GM19238 (cell line): ENCODE results near the gene ACADL.

Experiments
- DNase-seq: peaks from one replicate; pipeline ENCODE4 v3.0.0; 2011; ENCODE audit warnings: low spot score; ENCODE audit not compliant: insufficient read length

Gene ACADL

DNA sequence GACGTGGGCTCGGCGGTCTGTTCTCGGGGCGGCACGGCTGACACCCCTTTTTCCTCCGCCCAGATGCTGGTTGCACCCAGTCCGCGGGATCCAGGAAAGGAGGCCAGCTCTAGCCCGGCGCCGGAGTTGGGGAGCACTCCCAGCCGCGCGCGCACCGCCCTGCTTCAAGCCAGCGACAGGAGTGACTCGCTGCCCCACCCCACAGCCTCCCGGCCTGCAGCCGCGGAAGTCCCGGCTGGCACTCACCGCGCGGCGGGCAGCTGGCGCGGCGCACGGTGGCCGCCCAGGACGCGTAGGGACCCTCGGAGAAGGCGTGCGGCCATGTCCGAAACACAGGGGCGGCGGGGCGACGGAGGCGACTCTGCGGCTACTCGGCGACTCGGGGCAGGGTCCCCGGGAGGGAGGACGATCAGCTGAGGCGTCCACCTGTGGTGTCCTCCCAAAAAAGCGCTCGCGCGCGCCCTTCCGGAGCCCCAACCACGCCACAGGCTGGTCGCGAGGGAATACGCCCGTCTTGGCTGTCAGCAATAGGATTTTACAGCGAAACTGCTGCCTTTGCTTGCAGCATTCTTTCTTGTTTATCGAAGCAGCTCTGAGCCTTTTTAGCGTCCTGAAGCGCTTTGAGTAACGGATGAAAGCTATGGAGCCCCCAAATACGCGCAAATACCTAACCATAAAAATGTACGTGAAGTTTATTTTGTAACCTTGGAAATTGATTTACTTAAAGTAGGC is at the start of gene ACADL:
TSS of gene ACADL (minus strand) at position 507 of the 732 bp plus-strand sequence. CDS start at position 323, 184 bp downstream.
- no peak for DNase-seq

DNA sequence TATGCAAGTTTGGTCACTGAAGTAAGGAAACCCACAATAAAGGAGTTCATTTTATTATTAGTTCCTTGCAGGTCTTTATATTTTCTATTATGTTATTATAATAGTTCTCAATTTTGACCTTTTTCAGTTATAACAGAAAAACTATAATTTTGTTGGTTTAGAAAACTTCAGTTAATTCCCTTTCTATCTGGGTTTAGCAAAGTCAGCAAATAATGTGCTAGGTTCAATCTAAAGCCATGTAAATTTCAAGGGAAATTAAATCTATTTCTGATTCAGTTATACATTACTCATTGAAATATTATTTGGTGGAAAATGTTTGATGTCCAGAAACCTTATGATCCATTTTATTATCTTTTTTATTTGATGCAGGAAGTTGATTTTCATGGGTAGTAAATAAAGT is 46.1 kb upstream of the ACADL start:
- DNase-seq, result no peak

DNA sequence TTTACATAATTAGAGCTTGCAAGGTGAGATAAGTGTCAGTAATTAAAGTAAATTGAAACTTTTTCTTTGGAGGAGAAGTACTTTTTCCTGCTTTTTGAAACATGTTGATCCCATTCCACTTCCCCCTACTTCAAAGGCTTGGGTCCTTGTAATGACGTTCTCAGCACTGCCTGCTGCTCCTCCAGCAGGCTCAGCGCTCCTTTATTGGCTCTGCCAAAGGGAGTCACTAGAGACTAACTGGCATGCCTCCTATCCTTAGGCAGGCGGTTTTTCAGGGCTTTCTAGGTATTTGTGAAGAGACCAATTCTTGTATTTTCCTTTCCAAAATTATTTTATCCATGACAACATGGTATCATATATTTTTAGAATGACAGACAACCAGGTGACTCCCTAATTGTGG is 43.9 kb upstream of the ACADL start:
- no peak for DNase-seq

DNA sequence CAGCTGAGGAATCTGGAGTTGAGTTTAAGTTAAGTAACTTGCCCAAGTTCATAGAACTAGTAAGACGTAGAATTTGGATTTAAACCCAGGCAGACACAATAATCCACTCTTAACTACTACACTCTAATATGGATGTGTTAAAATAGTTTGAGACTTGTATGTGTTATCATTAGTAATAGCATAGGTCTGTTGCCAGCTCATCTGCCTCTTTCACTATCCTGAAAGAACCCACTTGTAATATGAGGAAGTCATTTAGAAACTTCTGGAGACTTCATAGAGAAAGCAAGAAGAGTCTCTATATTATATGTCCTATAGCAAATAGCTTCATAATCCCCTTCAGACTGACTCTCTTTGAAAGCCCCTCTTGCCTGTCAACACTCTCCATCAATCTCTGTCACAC is 43.0 kb upstream of the ACADL start:
- DNase-seq, result no peak

DNA sequence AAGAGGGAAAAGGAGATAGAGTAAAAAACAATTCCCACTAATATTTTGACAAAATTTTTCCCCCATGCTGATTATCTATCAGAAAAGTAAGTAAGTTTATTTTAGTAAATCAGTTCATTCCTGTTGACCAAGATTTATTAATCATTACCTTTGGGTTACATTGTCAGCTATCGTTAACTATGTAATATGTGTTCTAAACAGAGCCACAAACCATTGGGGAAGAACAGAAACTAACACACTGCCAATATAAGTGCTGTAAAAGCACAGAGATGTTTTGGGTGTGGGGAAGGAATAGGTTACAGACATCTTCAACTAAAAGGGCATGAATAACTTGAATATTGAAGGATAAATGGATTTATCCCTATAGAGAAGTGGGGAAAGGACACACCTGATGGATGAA is 42.5 kb upstream of the ACADL start:
- DNase-seq, result no peak

DNA sequence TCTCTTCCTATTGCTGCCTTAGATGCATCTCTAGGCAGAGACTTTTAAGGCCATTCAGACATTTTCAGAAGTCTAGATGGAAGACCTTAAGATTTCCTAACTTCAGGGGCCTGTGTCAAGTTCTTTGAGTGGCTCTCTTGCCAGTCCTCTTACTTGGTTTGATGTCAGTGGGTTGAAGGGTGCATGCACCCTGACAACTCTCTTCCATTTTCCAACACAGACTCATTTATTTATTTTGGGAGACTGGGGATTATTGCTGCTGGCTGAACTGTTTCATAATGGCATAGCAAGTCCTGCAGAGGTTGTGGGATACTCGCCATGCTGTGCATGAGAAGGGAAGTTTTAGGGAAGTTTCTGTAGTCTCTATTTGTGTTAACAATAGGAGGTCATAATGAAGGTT is 39.0 kb upstream of the ACADL start:
- no peak for DNase-seq

DNA sequence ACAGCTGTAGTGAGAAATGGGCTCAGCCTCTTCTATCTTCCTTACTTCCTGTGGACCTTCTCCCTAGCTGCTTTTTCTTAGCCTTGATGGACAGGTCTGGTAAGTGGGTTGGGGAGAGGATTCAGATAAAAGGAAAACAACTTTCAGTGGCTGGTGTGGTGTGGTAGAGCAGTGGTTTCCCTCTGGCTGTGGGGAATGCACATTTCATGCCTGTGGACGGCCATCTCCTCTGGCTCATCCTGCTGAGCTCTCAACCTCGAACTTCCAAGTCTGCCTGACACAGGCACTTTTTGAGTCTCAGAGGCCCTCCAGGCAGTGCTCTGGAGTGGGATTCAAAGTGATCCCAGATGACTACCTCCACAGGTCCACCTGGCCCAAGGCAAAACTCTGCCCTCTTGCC is 38.6 kb upstream of the ACADL start:
- DNase-seq, result no peak

DNA sequence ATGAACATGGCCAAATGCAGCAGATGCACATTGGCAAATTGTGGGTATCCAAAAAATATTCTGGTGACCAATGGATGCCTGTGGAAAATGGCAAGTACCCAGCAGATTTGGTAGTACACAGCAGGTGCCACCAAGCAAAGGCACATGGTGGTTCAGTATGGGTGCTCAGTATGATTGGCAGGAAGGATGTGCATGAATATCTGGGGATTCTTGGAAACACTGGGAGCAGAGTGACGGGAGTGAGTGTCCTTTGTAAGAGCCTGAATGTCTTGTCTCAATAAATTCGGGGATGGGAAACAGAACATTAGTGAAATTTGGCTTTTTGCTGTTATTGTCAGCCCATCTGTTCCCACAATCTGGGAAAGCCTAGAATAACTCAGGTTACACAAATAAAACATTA is 36.8 kb upstream of the ACADL start:
- no peak for DNase-seq

DNA sequence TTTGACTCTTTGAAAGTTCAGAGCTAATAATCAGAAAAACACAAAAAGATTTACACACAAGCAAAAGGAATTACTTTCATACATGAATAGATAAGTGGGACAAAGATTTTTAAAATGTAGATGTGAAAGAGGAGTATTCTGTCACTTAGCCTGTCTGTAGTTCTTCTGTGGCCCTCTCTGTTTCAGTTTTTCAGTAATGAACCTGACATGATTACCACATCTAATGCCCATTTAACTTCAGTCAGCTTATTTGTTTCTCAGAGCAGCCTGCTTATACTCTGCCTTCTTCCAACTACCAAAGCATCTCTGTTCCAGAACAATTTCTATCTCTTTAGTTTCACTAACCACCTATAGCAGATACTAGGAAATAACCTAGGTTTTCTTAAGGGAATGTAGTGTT is 34.4 kb upstream of the ACADL start:
- no peak for DNase-seq

DNA sequence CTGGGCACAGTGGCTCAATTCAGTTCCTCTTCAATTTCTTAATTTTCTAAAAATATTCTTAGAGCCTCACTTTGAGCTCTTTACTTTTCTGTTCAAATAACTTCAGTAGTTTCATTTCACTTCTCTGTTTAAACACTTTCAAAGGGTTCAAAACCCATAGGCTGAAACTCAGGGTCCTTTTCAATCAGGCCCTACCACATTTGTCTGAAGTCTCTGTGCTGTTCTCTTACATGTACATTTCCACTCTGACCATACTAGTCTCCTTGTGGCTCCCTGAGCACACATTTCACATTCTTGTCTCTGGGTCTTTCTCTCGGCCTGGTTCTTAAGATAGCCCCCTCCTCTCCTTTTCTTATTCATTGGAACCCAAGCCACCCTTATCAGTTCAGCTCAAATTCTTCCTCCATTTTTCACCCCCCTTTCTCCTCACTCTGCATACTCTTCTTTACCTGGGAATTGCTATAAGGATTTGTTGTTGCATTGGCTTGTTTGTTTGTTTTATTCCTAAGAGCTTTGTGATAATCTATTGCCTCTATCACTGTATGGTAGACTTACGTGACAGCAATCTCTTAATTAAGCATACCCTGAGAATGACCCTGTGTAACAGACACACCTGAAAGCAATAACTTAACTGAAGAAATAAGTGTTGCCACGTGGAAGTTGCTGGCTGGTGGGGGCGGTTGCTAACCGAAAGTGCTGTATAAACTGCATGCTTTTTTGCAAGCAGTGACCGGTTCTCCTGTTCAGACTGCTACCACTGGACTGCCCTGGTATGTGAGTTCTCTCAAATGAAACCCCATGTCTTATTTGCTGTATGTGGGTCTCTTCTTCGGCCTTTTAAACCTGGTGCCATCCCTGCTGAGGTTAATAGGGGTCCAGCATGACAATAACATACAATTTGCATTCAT is 27.7 kb upstream of the ACADL start:
- DNase-seq, result no peak

DNA sequence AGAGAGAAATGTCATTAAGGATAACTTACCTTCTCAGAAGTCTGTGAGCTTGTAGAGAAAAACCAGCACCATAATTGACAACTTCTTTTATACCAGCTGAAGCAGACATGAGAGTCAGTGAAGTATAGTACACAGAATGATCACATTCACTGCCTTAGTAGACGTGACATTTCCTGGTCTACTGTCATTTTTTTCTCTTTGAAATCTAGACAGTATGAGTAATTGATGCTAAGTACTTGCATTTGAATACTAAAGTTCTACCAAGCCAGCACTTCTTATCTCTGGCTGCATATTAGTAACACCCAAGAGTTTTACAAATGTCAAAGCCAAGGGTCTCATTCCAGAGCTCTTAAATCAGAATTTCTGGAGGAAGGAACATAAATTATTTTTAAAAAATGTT is 25.4 kb upstream of the ACADL start:
- DNase-seq, result no peak

DNA sequence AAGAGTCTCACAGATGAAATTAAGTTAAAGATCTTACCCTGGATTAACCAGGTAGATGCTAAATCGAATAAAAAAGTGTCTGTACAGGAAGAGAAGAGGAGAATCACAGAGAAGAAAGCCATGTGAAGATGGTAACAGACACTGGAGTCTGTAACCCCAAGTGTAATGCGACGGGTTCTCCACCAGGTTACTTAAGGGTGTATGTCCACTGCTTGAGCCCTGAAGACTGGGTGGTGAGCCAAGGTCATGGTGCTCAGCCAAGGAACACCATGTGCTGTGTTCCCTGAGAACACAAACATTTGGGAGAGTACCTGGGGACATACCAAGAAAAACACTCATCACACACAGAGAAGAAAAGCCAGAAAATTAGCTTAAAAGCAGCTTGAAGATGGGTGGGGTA is 8.2 kb upstream of the ACADL start:
- no peak for DNase-seq

DNA sequence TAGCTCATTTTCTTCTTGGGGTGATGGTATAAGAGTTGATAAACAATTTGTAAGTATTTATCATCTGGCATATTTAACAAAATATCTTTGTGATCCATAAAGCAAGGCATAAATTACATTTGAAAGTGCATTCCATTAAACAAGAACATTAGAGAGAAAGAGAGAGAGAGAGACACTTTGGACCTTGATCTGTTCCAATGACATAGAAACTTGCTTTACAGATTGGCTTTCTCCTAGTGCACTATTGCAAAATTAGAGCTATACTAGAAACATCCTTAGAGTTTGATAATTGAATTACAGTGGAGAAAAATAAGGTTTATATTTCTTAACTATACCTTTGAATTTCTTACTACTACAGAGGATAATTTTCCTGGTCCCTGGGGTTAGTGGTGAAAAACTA is 5.7 kb upstream of the ACADL start:
- no peak for DNase-seq

DNA sequence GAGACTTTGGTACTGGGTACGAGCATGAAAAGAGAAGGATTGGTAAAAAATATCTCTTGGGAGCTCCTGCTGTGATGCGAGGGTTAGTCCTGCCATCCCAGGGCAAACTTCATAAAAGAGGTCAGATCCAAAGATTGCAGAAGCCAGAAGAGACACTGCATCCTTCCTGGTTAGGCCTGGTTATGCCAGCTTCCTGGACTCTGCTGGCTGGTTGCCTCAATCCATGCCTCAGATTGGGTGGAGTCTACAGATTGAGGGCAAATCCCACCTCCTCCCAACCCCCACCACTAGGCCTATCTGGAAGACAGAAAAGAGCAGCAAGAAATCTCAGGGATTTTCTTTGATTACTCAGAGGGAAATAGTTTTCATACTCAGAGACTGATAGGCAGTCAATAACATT is 5.3 kb upstream of the ACADL start:
- no peak for DNase-seq

DNA sequence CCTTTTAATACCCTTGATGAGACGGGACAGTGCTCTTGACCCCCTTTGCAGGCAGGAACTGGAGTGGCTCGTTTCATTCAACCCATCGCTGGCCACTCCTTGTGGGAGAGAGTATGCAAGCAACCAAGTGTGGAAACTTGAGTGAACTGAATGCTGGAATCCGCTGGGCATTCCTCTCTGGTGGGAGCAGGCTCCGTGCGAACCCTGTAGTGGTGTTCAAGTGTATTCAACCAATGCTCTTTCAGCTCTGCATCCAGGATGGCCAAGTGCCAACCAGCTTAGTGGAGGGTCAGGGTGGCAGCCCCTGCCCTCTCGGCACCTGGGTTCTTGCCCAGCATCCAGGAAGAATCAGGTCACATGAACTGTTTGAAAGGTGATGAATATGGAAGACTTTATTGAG is 3.3 kb upstream of the ACADL start:
- no peak for DNase-seq

DNA sequence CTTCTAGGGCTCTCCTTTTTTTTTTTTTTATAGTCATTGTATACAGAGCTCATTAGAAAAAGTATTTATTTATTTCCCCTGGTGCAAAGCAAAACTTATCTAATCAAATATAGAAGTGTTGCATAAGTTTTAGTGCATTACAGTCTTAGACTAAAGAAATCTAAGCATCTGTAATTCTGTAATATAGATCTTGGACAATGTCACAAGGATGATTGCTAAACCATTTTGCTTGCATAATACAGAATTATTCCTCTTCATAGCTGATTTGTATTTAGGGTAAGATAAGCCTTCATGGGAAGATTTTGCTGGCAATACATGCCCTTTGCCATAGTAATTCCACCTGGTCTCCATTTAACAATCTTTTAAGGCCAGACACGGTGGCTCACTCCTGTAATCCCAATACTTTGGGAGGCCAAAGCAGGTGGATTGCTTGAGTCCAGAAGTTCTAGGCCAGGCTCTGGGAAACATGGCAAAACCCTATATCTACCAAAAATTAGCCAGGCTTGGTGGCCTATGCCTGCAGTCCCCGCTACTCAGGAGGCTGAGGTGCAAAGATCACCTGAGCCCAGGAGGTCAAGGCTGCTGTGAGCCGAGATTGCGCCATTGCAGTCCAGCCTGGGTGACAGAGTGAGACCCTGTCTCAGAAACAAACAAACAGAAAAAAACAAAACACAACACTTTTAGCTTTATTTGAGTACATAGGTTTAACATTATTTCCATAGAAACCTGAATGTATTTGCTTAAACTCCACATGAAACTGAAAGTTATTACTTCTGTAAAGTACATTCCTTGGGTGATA is 2.2 kb upstream of the ACADL start:
- DNase-seq, result no peak

DNA sequence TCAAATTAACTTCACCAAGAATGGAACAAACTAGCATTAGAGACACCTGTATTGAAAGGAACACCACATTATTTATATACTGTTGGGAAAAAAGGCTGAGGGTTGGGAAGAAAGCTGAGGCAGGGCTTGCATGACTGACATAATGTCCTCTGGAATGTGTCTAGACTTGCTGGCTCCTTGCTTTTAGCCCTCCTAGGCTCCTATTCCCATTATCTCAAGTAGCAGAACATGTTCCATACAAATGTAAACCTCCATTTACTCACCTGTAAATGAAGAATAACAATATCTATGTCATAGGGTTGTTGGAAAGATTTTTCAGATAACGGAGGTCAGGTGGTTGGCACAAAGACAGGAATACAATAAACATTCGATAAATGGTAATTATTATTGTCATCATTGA is 976 bp upstream of the ACADL start:
- no peak for DNase-seq

DNA sequence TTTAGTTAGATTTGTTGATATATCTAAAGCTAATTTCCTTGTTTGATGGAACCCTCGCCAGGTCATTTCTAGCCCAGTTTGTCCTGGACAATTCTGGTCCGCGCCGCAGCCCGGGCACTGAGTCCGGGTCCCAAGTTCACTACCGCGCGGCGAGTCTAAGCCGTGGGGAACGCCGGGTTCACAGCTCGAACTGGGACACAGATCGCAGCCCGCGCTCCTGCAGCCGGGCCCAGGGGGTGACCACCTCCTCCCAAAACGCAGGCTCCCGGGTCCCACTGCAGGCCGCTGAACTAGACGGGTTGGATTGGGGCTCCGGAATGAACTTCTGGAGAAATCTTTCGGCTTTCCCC is 681 bp downstream of the ACADL start:
- DNase-seq, result no peak

DNA sequence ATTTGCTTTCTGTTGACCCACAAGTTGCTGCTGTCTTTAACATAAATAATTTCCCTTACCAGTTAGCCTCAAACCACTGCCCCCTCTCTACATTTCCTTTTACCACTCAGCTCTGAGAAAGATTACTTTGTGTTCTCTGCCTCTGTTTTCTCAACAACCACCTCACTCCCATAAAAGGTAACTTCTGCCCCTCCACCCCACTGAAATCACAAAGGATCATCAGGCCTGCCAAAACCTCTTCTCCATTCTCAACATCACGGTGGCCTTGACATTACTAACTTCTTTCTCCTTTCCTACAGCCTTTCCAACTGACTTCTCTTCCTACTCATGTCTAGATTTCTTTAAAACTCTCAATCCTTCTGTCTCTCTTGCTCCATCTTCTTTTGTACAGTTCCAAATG is 10.1 kb downstream of the ACADL start:
- DNase-seq, result no peak

DNA sequence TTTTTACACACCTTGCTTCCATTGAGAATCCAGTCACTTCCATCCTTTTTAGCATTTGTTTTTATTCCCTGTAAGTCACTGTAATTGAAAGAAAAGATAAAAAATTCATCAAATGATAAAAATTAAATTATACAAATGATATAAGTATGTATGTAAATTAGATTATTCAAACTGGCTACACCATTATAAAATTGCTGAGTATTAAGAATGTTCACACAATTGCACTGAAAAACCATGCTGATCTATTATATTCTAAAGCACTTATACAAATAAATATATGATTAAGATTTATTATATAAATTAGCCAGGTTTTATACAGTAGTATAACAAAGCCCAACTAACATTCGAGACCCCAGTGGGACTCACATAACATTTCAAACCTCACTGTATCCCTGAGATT is 15.1 kb downstream of the ACADL start:
- no peak for DNase-seq

DNA sequence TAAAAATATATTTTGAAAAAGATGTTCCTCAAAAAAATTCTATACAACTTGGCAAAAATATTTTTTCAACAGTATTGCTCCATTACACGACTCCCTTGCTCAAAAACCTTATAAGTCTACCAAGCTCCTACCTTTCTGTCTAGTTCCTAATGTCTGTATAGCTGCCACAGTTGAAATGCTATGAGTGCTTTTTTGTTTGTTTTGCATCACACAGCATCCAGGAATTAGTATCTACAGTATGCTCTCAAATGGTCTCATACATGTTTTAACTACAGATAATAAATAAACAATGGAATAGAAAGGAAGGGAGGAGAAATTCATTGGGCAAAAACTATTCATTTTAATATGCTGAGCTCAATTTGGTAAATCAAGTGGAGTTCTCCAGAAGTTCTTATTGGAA is 17.3 kb downstream of the ACADL start:
- DNase-seq, result no peak

DNA sequence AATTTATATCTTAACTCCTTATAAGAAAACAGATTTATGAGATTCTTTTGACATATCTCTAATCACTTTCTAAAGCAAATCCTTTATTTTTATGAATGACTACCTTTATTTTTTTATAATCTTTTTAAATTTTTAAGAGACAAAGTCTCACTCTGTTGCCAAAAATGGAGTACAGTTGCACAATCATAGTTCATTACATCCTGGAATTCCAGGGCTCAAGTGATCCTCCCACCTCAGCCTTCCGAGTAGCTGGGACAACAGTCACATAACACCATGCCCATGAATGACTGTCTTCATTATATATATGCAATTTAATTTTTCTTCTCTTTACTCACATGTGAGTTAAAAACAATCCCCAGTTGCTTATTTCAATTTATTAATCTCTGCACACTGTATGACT is 21.7 kb downstream of the ACADL start:
- no peak for DNase-seq
